SK-N-SH (cell line): Measurements from ENCODE around the gene IFNG-AS1. TPM values are rescaled to one million over a fixed set of nuclear protein-coding genes. Genes with fewer than 3 reads are reported as not detected.
A peak's percentile ranks its signal among the peaks of the same experiment; 100 is the strongest.

Experiments used
- CTCF ChIA-PET: fragments of 300-600, 350-600 bp; formaldehyde crosslinking; extraction: SDS; loops from one replicate; lab custom pipeline; 2021; lab: Yijun Ruan, JAX
- POLR2A ChIA-PET: fragments of 350-600 bp; sonication (Branson Sonifier 250); formaldehyde crosslinking; extraction: SDS; loops from one replicate; lab custom pipeline; 2020; ENCODE audit warnings: antibody characterized with exemption, inconsistent platforms; lab: Yijun Ruan, JAX
- DNase-seq: peaks from one replicate; pipeline ENCODE4 v3.0.0; 2012
- H2AFZ ChIP-seq: fragments of 200-600 bp; sonication (generic); 2 replicates; pipeline ENCODE4 v1.8.1; 2016; ENCODE audit warnings: antibody characterized with exemption, mild to moderate bottlenecking, low read depth
- H3F3A ChIP-seq: fragments of 200-600 bp; sonication (generic); replicated peaks from 2 replicates; pipeline ENCODE3; 2016; ENCODE audit warnings: antibody characterized with exemption, mild to moderate bottlenecking; ENCODE audit not compliant: insufficient read depth
- H3K27ac ChIP-seq, 2 experiments: fragments of 200-500 bp in 1 of 2; fragments of 200-600 bp in 1 of 2; sonication (Bioruptor generic) in 1 of 2; sonication (generic), shearing (Covaris generic) in 1 of 2; 2 replicates each; pipeline versions ENCODE4 v1.5.1 to v1.6.1; 2014 to 2016; ENCODE audit warnings: low read depth in 2 of 2, inconsistent platforms in 1 of 2, low read length in 1 of 2, mild to moderate bottlenecking in 1 of 2, mixed read lengths in 1 of 2
- H3K27me3 ChIP-seq: fragments of 200-600 bp; sonication (generic), shearing (Covaris generic); 2 replicates; pipeline ENCODE4 v1.6.1; 2016; ENCODE audit warnings: mixed run types; ENCODE audit not compliant: insufficient read depth
- H3K36me3 ChIP-seq, 2 experiments: fragments of 200-500 bp in 1 of 2; fragments of 200-600 bp in 1 of 2; sonication (Bioruptor generic) in 1 of 2; sonication (generic) in 1 of 2; replicated peaks in 1 of 2; 2 replicates each; pipeline versions ENCODE3 to v1.5.1; 2014 to 2016; ENCODE audit warnings: low read length in 1 of 2, mild to moderate bottlenecking in 1 of 2; ENCODE audit not compliant: insufficient read depth in 2 of 2, control insufficient read depth in 1 of 2
- H3K4me1 ChIP-seq, 2 experiments: fragments of 200-500 bp in 1 of 2; fragments of 200-600 bp in 1 of 2; sonication (Bioruptor generic) in 1 of 2; sonication (generic), shearing (Covaris generic) in 1 of 2; 2 replicates each; pipeline versions ENCODE4 v1.5.1 to v1.6.1; 2014 to 2016; ENCODE audit warnings: low read depth in 1 of 2, low read length in 1 of 2, mixed run types in 1 of 2; ENCODE audit not compliant: insufficient read depth in 2 of 2, control insufficient read depth in 1 of 2
- H3K4me2 ChIP-seq: fragments of 200-600 bp; sonication (generic), shearing (Covaris generic); 2 replicates; pipeline ENCODE4 v1.6.1; 2017; ENCODE audit warnings: mixed run types
- H3K4me3 ChIP-seq, 2 experiments: fragments of 200-500 bp in 1 of 2; fragments of 200-600 bp in 1 of 2; sonication (Bioruptor generic) in 1 of 2; sonication (generic), shearing (Covaris generic) in 1 of 2; 2 replicates each; pipeline versions ENCODE4 v1.5.1 to v1.8.1; 2014 to 2016; ENCODE audit warnings: low read depth in 2 of 2, inconsistent platforms in 1 of 2, low read length in 1 of 2, mild to moderate bottlenecking in 1 of 2, mixed read lengths in 1 of 2, moderate library complexity in 1 of 2
- H3K79me2 ChIP-seq: fragments of 200-600 bp; sonication (generic); 2 replicates; pipeline ENCODE4 v1.8.1; 2017; ENCODE audit warnings: mild to moderate bottlenecking; ENCODE audit not compliant: insufficient read depth
- H3K9ac ChIP-seq: fragments of 200-600 bp; sonication (generic); 2 replicates; pipeline ENCODE4 v1.6.1; 2017; ENCODE audit warnings: mixed run types
- H3K9me2 ChIP-seq: fragments of 200-600 bp; sonication (generic); 2 replicates; pipeline ENCODE4 v1.6.1; 2017; ENCODE audit warnings: mixed run types
- H3K9me3 ChIP-seq: fragments of 200-600 bp; sonication (generic); 2 replicates; pipeline ENCODE4 v1.6.1; 2017; ENCODE audit warnings: mixed run types, mild to moderate bottlenecking, moderate library complexity
- H4K20me1 ChIP-seq: fragments of 200-600 bp; sonication (generic); 2 replicates; pipeline ENCODE4 v1.6.1; 2017; ENCODE audit warnings: mild to moderate bottlenecking, mixed run types; ENCODE audit not compliant: insufficient read depth
- FOSL2 ChIP-seq: IDR thresholded peaks from 2 replicates; pipeline ENCODE4 v1.4.0; 2012; ENCODE audit warnings: low read depth, mild to moderate bottlenecking, moderate library complexity, borderline replicate concordance
- JUND ChIP-seq: IDR thresholded peaks from 2 replicates; pipeline ENCODE4 v1.4.0; 2012
- MXI1 ChIP-seq: IDR thresholded peaks from 2 replicates; pipeline ENCODE4 v1.6.1; 2012; ENCODE audit warnings: mild to moderate bottlenecking, low read depth, low read length, improper control_type of control experiment
- RAD21 ChIP-seq: IDR thresholded peaks from 2 replicates; pipeline ENCODE4 v1.6.1; 2012; ENCODE audit warnings: mild to moderate bottlenecking, low read length
- TAF1 ChIP-seq: IDR thresholded peaks from 2 replicates; pipeline ENCODE4 v1.6.1; 2012; ENCODE audit warnings: low read depth, mild to moderate bottlenecking, low read length, moderate library complexity, borderline replicate concordance
- TCF12 ChIP-seq: IDR thresholded peaks from 2 replicates; pipeline ENCODE4 v1.4.0; 2012
- TEAD4 ChIP-seq: IDR thresholded peaks from 2 replicates; pipeline ENCODE4 v1.4.0; 2012; ENCODE audit warnings: mild to moderate bottlenecking, borderline replicate concordance; ENCODE audit not compliant: insufficient read depth
- YY1 ChIP-seq: IDR thresholded peaks from 2 replicates; pipeline ENCODE4 v1.4.0; 2012; ENCODE audit warnings: low read depth, mild to moderate bottlenecking
- WGBS: methylation state at CpG from one replicate; pipeline ENCODE4 v1.1.6; 2017; ENCODE audit warnings: low lambda C conversion rate; 5-methylcytosine and 5-hydroxymethylcytosine counted together
- polyA plus RNA-seq, 3 experiments: library from polyadenylated mRNA; depleted of rRNA; stranded (reverse); fragments of >200 nt; gene quantifications; 2 replicates each; pipeline ENCODE4 v1.2.3, GENCODE V29; 2012
- TF ChIP-seq, protein P1 (sequence below): IDR thresholded peaks from 2 replicates; pipeline ENCODE4; 2012
- TF ChIP-seq, protein P2 (sequence below): fragments of 150-350 bp; IDR thresholded peaks from 2 replicates; pipeline ENCODE4 v1.6.1; 2017; ENCODE audit warnings: antibody characterized with exemption, low read length, low read depth, borderline replicate concordance
- TF ChIP-seq, protein P3 (sequence below): IDR thresholded peaks from 2 replicates; pipeline ENCODE4 v1.4.0; 2012; ENCODE audit warnings: low read depth
- TF ChIP-seq, protein P4 (sequence below): IDR thresholded peaks from 2 replicates; pipeline ENCODE4 v1.4.0; 2012; ENCODE audit warnings: low read depth, borderline replicate concordance

IFNG-AS1 gene
- polyA plus RNA-seq, 1 of the 3 experiments (the other 2 are of a cell fraction), result not detected

DNA sequence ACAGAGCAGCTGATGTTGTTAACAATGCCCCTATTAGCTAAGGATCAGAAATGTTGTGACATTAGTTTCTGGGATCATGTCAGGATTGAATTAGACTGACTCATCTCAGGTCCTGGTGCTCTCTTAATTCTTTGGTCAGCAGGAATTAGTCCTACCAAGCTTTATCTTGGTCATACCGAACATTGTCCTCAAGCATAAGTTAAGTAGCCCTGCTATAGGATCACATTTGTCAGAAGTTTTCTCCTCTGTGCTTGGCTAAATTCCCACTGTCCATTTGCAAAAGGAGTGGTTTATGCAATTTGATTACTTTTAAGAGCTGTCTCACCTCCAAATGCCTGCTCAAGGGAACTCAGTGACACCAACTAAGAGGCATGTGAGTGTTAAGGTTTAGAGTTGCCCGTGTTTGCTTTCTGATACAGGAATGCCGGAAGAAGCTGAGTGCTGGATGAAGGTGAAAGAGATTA, 48.4 kb upstream of the IFNG-AS1 start (continued):
- TF ChIP-seq, protein P1, sequence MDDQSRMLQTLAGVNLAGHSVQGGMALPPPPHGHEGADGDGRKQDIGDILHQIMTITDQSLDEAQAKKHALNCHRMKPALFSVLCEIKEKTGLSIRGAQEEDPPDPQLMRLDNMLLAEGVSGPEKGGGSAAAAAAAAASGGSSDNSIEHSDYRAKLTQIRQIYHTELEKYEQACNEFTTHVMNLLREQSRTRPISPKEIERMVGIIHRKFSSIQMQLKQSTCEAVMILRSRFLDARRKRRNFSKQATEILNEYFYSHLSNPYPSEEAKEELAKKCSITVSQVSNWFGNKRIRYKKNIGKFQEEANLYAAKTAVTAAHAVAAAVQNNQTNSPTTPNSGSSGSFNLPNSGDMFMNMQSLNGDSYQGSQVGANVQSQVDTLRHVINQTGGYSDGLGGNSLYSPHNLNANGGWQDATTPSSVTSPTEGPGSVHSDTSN, result peak; percentile 36; the same call in 1 of the 2 replicates
- no peak for TF ChIP-seq TAF1
- TF ChIP-seq, protein P2, sequence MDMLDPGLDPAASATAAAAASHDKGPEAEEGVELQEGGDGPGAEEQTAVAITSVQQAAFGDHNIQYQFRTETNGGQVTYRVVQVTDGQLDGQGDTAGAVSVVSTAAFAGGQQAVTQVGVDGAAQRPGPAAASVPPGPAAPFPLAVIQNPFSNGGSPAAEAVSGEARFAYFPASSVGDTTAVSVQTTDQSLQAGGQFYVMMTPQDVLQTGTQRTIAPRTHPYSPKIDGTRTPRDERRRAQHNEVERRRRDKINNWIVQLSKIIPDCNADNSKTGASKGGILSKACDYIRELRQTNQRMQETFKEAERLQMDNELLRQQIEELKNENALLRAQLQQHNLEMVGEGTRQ, result no peak
- peak; percentile 22; the same call in 1 of the 2 replicates for TF ChIP-seq JUND
- TF ChIP-seq TEAD4, result peak; percentile 30; the same call in 1 of the 2 replicates

DNA sequence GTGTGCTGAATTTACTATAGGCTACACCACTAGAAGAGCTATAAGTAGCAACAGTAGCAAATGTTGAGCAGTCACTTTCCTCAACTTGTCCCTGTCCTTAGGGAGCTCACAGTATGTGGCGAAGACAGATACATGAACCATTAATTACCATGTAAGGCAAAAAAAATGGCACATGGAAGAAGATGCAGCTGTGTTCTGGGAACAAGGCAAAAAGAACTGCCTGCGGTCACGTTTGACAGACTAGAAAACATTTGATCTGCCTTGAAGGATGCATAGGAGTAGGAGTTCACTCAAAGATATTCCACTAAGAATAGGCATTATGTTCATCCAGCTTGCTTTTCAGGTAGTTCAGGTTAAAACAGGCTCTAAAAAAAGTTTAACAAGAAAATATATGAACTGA, 46.5 kb upstream of the IFNG-AS1 start:
- H3K4me2 ChIP-seq, result no peak overlapping the region
- no peaks in the 10 kb centered on the region for H3K79me2 ChIP-seq
- H3K9me2 ChIP-seq, result no peaks in the 10 kb centered on the region
- H3K9ac ChIP-seq, result no peak overlapping the region
- H2AFZ ChIP-seq, result peak overlapping the region; percentile 26; the same call in 1 of the 2 replicates
- H4K20me1 ChIP-seq, result no peaks in the 10 kb centered on the region
- H3K27me3 ChIP-seq, result no peaks in the 10 kb centered on the region
- H3F3A ChIP-seq, result peaks cover 8% of the 10 kb centered on the region
- no peaks in the 10 kb centered on the region for H3K9me3 ChIP-seq
- TF ChIP-seq RAD21, result no peak
- no peak for TF ChIP-seq JUND
- no peak for TF ChIP-seq MXI1
- TF ChIP-seq FOSL2, result no peak
- TF ChIP-seq YY1, result no peak
- TF ChIP-seq, protein P3, sequence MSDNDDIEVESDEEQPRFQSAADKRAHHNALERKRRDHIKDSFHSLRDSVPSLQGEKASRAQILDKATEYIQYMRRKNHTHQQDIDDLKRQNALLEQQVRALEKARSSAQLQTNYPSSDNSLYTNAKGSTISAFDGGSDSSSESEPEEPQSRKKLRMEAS, result no peak
- no peak for TF ChIP-seq TCF12
- TF ChIP-seq, protein P4, sequence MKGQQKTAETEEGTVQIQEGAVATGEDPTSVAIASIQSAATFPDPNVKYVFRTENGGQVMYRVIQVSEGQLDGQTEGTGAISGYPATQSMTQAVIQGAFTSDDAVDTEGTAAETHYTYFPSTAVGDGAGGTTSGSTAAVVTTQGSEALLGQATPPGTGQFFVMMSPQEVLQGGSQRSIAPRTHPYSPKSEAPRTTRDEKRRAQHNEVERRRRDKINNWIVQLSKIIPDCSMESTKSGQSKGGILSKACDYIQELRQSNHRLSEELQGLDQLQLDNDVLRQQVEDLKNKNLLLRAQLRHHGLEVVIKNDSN, result no peak
- no peaks in the 10 kb centered on the region for H3K36me3 ChIP-seq
- no peak for DNase-seq
- 87% methylated on average over 3 of the region's 3 CpGs for WGBS
- no peak overlapping the region for H3K4me3 ChIP-seq
- peak overlapping the region in 1 of 2 experiments; percentile 11; a peak in 1 of 4 replicates for H3K27ac ChIP-seq
- peaks cover 3 to 8% of the 10 kb centered on the region in 2 experiments; a peak in 2 of 4 replicates for H3K4me1 ChIP-seq
- ChIA-PET POLR2A (no interaction called here), CTCF (interaction anchor here (0.6 to 2.1 kb wide), 34 partner anchors 13 to 597 kb away, joined by 3 to 9 read pairs (median 3); partner anchors contain the start of gene DYRK2)
